Loucy (cell line): ENCODE results near the gene RIPK3.

Source experiments
- CTCF ChIP-seq: fragments of 200-600 bp; sonication (generic); conservative IDR thresholded peaks from 2 replicates; pipeline ENCODE4 v1.5.1; 2014; ENCODE audit warnings: mild to moderate bottlenecking, antibody characterized with exemption, low read length
- EZH2phosphoT487 ChIP-seq: fragments of 200-600 bp; IDR thresholded peaks from 2 replicates; pipeline ENCODE4 v1.6.1; 2018; ENCODE audit warnings: antibody characterized with exemption, mild to moderate bottlenecking, moderate library complexity, borderline replicate concordance

- TF ChIP-seq CTCF (no peak), EZH2phosphoT487 (no peak)
These were observed 4.2 kb upstream of the RIPK3 start for GRCh38 chr14:24343795-24344660.
